ENCODE data around the gene CACNA1B.

DNA sequence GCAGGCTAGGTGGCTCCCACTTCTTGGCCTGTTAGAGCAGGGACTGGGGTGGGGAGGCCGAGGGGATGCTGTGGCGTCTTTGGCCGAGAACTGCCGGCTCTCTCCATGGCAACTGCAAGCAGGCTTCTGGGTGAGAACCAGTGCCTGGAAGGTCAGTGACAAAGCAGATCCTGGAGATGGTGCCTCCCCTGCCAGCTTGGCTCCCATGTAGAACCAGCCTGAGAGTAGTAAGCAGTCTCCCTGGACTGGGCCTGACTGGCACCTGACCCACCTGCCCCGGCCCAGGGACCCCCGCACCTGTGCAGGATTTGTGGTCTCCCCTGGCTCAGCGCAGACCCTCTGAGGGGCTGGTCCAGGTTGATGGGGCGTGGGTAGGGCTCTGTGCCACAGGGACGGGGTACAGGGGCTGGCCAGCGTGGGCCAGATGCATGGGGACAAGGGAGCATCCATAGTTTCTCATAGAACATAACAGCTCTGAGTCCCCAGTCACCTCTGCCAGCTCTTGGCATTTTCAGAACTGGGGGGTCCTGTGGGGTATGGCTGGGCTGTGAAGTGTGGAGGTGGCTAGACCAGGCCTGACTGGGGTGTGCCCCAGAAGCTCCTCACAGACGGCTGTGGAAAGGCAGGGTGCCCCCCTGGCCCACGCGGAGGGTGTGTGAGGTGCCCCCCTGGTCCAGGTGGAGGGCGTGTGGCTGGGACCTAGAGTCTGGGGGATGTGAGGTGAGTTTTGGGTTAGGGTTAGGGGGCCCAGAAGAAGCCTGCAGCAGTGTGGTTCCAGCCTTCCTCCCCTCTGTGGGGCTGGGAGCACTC lies 22.2 kb downstream of the CACNA1B start:
- TF ChIP-seq, protein P1, sequence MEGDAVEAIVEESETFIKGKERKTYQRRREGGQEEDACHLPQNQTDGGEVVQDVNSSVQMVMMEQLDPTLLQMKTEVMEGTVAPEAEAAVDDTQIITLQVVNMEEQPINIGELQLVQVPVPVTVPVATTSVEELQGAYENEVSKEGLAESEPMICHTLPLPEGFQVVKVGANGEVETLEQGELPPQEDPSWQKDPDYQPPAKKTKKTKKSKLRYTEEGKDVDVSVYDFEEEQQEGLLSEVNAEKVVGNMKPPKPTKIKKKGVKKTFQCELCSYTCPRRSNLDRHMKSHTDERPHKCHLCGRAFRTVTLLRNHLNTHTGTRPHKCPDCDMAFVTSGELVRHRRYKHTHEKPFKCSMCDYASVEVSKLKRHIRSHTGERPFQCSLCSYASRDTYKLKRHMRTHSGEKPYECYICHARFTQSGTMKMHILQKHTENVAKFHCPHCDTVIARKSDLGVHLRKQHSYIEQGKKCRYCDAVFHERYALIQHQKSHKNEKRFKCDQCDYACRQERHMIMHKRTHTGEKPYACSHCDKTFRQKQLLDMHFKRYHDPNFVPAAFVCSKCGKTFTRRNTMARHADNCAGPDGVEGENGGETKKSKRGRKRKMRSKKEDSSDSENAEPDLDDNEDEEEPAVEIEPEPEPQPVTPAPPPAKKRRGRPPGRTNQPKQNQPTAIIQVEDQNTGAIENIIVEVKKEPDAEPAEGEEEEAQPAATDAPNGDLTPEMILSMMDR (IDR thresholded peaks at IDR 0.05 in 8 of 11, conservative IDR thresholded peaks at IDR 0.05 in 3 of 11) = no peak
- TF ChIP-seq POLR2AphosphoS5 (IDR thresholded peaks at IDR 0.05) = no peak

All from spleen (tissue), 7 donors.